COLO668 (cell line): ENCODE data around the gene IGF2BP3.

Experiments
- DNase-seq: peaks from one replicate; lab custom pipeline; 2025; ENCODE audit not compliant: unreplicated experiment; lab: John Stamatoyannopoulos, UW

Gene IGF2BP3

GRCh38 chr7:23298885-23299769 lies 171.2 kb downstream of the IGF2BP3 start, which contains the start of gene MALSU1:
Gene MALSU1 (plus strand): TSS chr7:23299339. CDS start chr7:23299353, 14 bp downstream.
- peak; percentile 99 for DNase-seq

- no peak for DNase-seq
These were observed 172.0 kb downstream of the IGF2BP3 start for GRCh38 chr7:23298141-23298881.

- DNase-seq, result no peak
These were observed 174.9 kb downstream of the IGF2BP3 start for GRCh38 chr7:23295401-23295697.

- no peak for DNase-seq
These were observed 175.5 kb downstream of the IGF2BP3 start for GRCh38 chr7:23294549-23295400.

- DNase-seq, result no peak
These were observed 176.7 kb downstream of the IGF2BP3 start for GRCh38 chr7:23293500-23294073.

GRCh38 chr7:23292623-23293022 lies 177.7 kb downstream of the IGF2BP3 start:
- no peak for DNase-seq

GRCh38 chr7:23291957-23292560 lies 178.2 kb downstream of the IGF2BP3 start:
- DNase-seq, result no peak

- no peak for DNase-seq
These were observed 179.3 kb downstream of the IGF2BP3 start for GRCh38 chr7:23290993-23291392.

GRCh38 chr7:23287612-23288011 lies 182.7 kb downstream of the IGF2BP3 start:
- no peak for DNase-seq

- no peak for DNase-seq
These were observed 184.3 kb downstream of the IGF2BP3 start for GRCh38 chr7:23285657-23286646.

GRCh38 chr7:23284871-23285270 lies 185.4 kb downstream of the IGF2BP3 start:
- DNase-seq, result no peak

- no peak for DNase-seq
These were observed 187.2 kb downstream of the IGF2BP3 start for GRCh38 chr7:23283086-23283485.

- no peak for DNase-seq
These were observed 190.3 kb downstream of the IGF2BP3 start for GRCh38 chr7:23279819-23280525.

GRCh38 chr7:23277359-23277989 lies 192.8 kb downstream of the IGF2BP3 start:
- DNase-seq, result peak; percentile 63

GRCh38 chr7:23276947-23277346 lies 193.3 kb downstream of the IGF2BP3 start:
- no peak for DNase-seq

GRCh38 chr7:23276376-23276775 lies 193.9 kb downstream of the IGF2BP3 start:
- DNase-seq, result no peak

- no peak for DNase-seq
These were observed 194.4 kb downstream of the IGF2BP3 start for GRCh38 chr7:23275912-23276311.

- DNase-seq, result peak; percentile 99
These were observed 197.1 kb downstream of the IGF2BP3 start for GRCh38 chr7:23273141-23273599.
